ENCODE data around the gene ABLIM3.
A peak's percentile ranks its signal among the peaks of the same experiment; 100 is the strongest.

The ABLIM3 gene

DNA sequence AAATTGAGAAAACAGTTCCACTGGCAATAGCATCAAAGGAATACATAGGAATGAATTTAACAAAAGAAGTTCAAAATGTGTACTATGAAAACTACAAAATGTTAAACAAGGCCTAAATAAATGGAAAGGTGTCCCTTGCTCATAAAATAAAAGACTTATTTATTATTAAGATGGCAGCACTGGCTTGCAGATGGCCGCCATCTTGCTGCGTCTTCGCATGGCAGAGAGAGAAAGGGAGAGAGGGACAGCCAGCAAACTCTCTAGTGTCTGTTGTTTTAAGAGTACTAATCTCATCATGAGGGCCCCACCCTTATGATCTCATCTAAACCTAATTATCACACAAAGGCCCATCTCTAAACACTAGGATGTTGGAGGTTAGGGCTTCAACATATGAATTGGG, 47.1 kb downstream of the ABLIM3 start:
- DNase-seq (ENCODE audit: low read depth in 2 of 2), result no peak

GRCh38 chr5:149195337-149195887, 54.1 kb downstream of the ABLIM3 start:
- no peak for DNase-seq (ENCODE audit: low read depth in 2 of 2)

GRCh38 chr5:149195962-149196361, 54.7 kb downstream of the ABLIM3 start:
- no peak for DNase-seq (ENCODE audit: low read depth in 2 of 2)

GRCh38 chr5:149198148-149198547, 56.9 kb downstream of the ABLIM3 start:
- no peak for DNase-seq (ENCODE audit: low read depth in 2 of 2)

DNA sequence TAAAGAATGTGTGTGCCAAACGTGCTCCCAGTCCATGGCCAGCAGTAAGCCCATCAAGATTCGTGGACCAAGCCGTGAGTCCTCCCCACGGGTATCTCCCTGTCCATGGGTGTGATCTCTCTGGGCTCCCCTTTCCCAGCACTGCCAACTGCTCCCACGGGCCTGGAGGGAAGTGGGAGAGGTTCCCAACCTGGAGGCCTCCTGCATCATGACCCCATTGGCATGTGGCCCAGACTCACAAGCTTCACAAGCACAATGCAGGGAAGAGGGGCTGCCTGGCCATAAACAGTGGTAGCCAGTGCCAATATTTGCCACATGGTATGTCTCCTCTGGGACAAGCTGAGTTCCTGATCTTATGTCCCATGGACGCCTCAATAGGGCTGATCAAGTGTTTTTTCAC, 59.1 kb downstream of the ABLIM3 start:
- no peak for DNase-seq (ENCODE audit: low read depth in 2 of 2)

GRCh38 chr5:149201121-149201637, 59.9 kb downstream of the ABLIM3 start:
- DNase-seq (ENCODE audit: low read depth in 2 of 2), result no peak

DNA sequence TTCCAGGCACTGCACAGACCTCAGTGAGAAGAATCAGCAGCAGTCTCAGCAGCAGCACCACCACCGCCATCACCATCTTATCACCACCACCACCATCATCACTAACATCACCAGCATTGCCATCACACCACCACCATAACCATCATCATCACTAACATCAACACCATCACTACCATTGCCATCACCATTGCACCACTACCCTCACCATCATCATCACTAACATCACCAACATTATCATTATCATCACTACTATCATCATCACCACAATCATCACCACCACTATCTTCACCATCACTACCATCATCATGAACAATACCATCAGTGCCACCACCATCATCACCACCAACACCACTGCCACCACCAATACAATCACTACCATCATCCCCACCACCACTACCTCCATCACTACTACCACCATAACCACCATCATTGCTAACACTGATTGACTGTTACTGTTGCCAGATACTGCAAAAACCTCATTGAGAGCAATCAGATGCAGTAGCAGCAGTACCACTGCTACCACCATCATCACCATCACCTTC, 61.7 kb downstream of the ABLIM3 start:
- no peak for DNase-seq (ENCODE audit: low read depth in 2 of 2)

DNA sequence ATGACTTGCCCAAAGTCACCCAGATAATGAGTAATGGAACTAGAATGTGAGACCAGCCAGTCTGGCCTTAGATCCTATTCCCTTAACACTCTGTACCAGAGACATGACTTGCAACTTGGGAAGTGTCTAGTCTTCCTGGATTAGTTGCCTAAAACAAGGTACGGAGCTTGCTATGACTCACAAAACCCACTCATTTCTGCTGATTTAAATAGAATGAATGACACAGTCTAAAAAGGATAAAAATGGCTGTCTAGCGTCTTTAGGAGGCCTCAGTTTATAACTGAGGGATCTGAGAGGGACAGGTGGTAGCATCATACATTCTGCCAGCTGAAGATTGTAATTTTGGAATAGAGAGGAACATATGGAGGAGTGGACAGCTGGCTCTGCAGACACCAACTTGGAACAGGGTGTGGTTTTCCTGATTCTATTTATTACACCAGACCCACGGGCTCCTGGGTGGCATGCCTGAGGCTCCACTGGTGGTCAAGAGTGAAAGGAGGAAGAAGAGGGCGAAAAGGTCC, 62.7 kb downstream of the ABLIM3 start:
- DNase-seq (ENCODE audit: low read depth in 2 of 2), result no peak

DNA sequence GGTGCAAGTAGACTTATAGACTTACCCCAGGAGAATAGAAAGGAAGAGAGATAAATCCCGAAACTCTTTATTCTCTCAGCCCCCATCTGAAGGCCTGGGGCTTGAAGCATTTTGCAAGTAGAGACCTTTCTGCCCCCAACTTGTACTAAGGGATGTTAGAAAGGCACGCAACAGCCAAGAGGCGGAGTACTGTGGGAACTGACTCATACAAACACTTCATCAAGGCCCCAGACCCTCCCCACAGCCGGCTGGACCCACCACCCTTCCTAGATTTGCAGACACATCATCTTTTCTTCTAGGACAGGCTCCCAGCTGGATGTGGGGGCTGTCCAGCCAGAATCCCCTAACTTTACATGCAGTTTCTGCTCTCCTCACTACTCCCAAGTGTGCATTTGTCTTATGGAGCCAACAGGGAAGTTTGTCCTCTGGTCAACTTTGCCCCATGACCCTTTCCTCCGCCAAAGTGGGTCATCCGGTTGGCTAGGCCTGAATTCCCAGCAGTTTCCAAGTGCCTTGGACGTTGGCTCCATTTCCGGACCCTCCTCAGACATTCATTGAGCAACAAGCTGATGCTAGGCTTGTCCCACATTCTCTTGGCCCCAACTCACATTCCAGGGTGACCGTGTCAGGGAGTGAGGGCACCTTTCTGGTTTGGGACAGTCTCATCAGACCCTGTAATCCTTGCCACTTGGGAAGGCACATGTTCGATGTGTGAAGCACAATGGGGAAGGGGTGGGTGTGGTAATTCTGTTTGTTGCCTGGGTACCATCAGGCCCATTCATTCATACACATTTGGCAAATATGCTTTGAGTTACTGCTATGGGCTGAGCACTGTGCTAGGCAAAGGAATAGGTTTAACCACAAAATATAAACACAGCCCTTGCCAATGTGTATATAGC, 64.6 kb downstream of the ABLIM3 start:
- peak; percentile 37 to 39 for DNase-seq (ENCODE audit: low read depth in 2 of 2)

- no peak for DNase-seq (ENCODE audit: low read depth in 2 of 2)
Observed at GRCh38 chr5:149206524-149207141, 65.3 kb downstream of the ABLIM3 start.

DNA sequence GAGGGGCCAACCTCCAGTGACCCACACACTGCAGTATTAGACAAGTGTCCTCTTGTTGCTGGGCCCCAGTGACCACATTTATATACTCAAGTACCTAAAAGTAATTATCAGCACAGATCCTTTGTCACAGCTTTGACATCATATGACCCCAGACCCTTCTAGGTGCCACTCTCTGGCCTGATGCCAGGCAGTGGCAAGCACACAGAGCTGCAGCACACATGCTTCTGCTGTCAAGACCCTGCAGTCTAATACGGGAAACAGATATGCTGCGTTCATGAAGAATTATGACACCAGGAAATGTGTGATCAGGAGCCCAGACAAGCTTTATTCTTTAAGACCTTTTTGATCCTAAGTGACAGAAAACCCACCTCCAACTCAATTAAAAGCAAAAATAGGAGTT, 66.5 kb downstream of the ABLIM3 start:
- DNase-seq (ENCODE audit: low read depth in 2 of 2), result no peak

DNA sequence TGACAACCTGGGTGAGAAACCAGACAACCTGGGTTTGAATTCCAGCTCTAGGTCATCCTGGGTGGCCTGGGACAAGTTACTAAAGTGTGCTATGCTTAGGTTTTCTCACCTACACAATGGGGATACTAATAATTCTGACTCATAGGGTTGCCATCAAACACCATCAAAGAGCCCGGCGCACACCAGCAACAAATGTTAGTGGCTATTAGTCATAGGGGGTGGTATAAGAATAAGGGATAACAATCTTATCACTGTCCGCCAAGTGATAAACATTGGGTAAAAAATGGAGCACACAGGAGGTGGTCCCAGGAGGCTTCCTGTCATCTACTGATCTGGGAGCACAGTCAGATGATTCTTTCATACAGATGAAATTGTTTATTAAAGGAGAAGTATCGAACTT, 68.9 kb downstream of the ABLIM3 start:
- DNase-seq (ENCODE audit: low read depth in 2 of 2), result no peak

DNA sequence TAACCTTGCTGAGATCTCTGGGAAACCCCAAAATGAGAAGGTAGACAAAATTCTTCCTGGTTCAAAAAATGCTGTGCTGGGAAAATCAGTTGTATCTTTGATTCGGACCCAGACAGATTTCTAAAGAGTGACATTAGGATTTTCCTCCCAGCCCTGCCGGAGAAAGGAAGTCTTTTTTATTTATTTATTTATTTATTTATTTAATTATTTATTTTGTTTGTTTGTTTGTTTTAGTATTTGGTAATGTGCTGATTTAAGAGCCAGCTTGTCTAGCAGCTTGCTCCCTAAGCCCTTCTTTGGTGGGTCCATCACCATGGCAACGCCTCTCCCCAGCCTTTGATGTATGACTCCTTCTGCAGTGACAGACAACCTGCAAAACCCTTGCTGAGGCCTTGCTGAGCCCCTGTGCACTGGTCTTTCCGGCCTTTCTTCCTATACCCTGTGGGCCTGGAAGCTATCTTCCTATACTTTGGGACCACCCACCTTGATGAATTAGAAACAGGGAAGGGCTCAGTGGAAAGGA, 69.7 kb downstream of the ABLIM3 start:
- no peak for DNase-seq (ENCODE audit: low read depth in 2 of 2)

DNA sequence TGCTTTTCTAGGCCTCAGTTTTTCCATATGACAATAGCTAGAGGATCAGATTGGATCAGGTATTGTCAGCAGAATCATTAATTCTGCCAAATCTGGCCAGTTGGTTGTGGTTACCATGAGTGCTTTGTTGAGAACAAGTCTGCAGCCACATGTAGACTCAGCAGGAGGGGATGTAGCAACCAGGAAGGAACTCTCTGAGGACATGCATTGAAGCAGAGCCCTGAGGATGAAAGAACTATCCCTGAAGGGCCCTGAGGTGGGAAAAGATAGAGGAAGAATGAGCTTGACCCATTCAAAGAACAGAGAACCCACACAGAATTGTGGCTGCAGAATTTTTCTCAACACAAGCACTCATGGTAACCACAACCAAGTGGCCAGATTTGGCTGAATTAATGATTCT, 70.3 kb downstream of the ABLIM3 start:
- peak; percentile 33 to 35 for DNase-seq (ENCODE audit: low read depth in 2 of 2)

GRCh38 chr5:149212198-149212951, 71.1 kb downstream of the ABLIM3 start:
- peak; percentile 94 for DNase-seq (ENCODE audit: low read depth in 2 of 2)

DNA sequence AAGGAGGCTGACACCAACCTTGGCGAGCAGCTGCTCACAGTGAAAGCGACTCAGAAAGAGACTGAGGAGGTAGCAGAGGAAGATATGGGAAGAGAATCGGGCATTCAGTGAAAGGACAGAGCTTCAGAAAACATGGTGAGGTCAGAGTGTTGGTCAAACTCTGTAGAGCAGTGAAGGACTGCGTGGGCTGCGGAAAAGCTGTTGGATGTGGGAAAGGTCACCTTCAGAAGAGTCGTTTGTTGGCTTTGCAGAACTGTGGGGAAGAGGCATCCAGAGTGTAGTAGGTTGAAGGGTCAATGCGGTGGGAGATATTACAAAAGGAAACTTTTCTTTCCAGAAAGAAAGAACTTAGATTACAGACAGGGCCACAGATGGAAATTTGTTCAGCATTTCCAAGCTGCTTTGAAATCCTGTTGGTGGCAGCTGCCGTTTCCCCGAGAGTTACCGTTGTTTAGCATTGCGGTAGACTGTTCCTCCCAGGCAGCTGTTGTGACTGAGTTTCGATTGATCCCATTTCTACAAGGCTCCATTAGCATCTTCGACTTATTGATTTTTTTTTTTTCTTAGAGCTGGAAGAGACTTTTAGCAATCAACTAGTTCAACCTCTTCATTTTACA, 72.1 kb downstream of the ABLIM3 start:
- no peak for DNase-seq (ENCODE audit: low read depth in 2 of 2)

DNA sequence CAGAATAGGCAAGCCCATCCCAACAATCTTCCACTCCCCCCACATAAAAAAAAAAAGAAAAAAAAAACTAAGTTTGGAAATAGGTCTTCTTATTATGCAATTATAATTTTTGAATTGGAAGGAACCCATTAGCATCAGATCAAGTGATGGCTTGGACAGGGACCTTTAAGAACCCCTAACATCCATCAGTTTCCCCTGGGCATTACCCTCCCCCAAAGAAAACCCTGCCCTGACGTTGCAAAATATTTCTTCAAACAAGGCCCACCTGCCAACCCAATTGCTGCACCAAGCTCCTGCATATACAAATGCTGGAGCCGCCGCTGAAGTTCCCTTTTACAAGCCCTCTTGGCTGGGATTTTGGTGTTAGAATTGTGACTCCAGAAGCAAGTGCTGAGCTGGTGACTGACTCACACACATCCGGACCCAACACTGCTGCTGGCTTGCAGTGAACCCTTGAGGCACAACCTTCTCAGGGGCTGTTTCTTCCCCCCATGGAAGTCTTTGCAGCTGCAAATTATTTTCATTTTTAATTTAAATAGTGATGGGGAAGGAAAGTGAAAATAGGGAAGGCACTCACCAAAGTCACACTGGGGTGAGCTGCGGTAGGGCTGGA, 74.3 kb downstream of the ABLIM3 start:
- no peak for DNase-seq (ENCODE audit: low read depth in 2 of 2)

- no peak for DNase-seq (ENCODE audit: low read depth in 2 of 2)
Observed at GRCh38 chr5:149216496-149216895, 75.2 kb downstream of the ABLIM3 start.

DNA sequence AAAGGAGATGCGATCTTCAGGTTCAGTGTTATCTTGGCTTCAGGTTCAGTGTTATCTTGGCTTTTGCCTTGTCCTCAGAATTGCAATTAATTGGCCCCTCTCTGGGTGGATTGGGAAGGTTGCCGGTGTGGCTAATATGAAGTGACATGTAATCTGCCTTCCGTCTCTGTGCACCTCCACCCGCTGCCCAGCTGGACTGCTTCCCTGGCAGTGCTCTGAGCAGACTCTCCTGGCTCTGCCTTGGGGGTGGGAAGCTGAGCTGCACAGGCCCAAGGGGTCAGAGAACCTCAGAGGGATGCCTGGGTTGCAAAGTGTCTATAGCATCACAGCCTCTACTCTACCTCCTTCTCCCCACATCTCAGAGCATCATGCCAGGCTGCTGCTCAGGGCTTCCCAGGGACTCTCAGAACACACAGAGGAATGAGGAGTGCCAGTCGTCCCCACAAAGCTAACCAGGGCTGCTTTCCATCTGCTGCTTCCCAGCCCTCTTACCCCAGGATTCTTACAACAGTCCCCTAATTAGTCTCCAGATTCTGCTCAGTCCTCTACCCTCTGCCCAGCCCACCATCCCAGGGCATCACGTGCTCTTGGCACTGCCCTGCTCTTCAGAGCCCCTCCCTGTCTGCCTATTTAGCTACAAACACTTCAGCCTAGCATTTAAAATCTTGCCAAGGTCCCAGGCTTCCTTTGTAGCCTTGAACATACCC, 76.0 kb downstream of the ABLIM3 start:
- DNase-seq (ENCODE audit: low read depth in 2 of 2), result no peak

DNA sequence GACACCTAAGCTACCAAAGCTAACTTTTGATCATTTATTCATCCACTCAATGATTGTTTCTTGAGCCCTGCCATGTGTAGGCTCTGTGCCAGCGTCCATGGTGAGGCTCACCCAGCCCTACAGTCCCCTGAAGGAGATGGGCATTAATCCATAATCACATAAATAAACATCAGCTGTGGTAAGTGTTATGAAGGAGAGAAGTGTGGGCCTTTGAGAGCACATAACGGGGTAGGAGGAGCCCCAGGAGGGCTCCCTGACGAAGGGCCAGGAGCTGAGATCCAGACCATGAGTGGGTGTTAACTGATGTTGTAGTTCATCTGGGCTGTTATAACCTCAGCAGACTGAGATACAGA, 76.5 kb downstream of the ABLIM3 start:
- no peak for DNase-seq (ENCODE audit: low read depth in 2 of 2)
